Nucleus accumbens (tissue), 56 donors: ENCODE results near the gene KNSTRN.
A peak's percentile ranks its signal among the peaks of the same experiment; 100 is the strongest.

Experiments used
- DNase-seq, 56 donors: peaks; one replicate each; lab custom pipeline; 2025; lab: John Stamatoyannopoulos, UW

The KNSTRN gene

GRCh38 chr15:40441565-40442531 lies 59.3 kb downstream of the KNSTRN start:
- peak in 11 of 56 donors; percentile 13 to 50 (median 33) for DNase-seq

- DNase-seq, result no peak
Measured at GRCh38 chr15:40443255-40443654, 60.7 kb downstream of the KNSTRN start.

- DNase-seq, result no peak
Measured at GRCh38 chr15:40443846-40444245, 61.3 kb downstream of the KNSTRN start.
